Measurements from ENCODE around the gene CUBN.

- TF ChIP-seq POLR2A (IDR thresholded peaks at IDR 0.05) (no peak), CTCF (IDR thresholded peaks at IDR 0.05) (no peak)
Observed at GRCh38 chr10:17174626-17175025, 45.0 kb upstream of the CUBN start.
